ENCODE data around the gene FASN. TPM values are rescaled to one million over a fixed set of nuclear protein-coding genes. Genes with fewer than 3 reads are reported as not detected.

The FASN gene
- total RNA-seq, 6 experiments from 2014 or later: 76.5 to 290 (median 217) TPM

DNA sequence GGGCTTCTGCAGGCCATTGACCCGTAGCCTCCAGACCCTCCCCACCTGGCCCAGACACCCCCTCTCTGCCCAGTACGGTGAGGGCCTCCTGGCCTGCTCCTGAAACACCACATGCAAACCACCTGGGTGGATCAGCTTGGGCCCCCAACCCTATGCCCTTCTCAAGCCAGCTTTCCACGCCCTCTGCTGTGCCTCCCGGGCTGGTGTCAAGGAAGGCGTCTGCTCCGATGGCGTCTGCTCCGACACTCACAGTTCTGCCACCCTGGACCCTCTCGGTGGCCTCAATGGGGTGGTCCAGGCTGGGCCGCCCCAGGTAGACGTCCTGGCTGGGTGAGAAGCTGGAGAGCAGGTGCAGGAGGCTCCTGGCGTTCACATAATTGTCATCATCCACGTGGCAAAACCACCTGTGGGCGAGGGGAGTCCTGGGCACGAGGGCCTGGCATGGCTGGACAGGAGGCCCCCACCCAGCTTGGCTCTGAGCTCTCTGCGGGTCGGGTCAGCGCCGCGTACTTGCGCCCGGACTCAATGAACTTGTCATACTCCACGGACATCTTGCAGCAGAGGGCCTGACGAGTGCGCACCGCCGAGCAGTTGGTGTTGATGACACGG, 47.8 kb downstream of the FASN start:
- Histone ChIP-seq H3K27ac (peak overlapping the region in 2 of 3 donors; percentile 44 to 76), H3K4me3 (peak overlapping the region; percentile 62 to 79 (median 66)), H3K9me3 (no peaks in the 10 kb centered on the region), H3K4me1 (peaks cover 0 to 23% (median 11%) of the 10 kb centered on the region in 4 donors), H3K27me3 (no peaks in the 10 kb centered on the region), H3K36me3 (peaks cover 0 to 17% (median under 1%) of the 10 kb centered on the region in 4 donors)
- intact Hi-C loops (cut with DNase I): no loop called here
- no peak for ATAC-seq
- peak in 1 of 3 donors; percentile 54 for DNase-seq
- 87% methylated on average over 4 of the region's 28 CpGs for WGBS (ENCODE audit: insufficient coverage, low coverage, low lambda C conversion rate, missing lambda C conversion rate)
- TF ChIP-seq POLR2A (IDR thresholded peaks at IDR 0.05): no peak
- TF ChIP-seq, protein P1, sequence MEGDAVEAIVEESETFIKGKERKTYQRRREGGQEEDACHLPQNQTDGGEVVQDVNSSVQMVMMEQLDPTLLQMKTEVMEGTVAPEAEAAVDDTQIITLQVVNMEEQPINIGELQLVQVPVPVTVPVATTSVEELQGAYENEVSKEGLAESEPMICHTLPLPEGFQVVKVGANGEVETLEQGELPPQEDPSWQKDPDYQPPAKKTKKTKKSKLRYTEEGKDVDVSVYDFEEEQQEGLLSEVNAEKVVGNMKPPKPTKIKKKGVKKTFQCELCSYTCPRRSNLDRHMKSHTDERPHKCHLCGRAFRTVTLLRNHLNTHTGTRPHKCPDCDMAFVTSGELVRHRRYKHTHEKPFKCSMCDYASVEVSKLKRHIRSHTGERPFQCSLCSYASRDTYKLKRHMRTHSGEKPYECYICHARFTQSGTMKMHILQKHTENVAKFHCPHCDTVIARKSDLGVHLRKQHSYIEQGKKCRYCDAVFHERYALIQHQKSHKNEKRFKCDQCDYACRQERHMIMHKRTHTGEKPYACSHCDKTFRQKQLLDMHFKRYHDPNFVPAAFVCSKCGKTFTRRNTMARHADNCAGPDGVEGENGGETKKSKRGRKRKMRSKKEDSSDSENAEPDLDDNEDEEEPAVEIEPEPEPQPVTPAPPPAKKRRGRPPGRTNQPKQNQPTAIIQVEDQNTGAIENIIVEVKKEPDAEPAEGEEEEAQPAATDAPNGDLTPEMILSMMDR (IDR thresholded peaks at IDR 0.05): no peak

DNA sequence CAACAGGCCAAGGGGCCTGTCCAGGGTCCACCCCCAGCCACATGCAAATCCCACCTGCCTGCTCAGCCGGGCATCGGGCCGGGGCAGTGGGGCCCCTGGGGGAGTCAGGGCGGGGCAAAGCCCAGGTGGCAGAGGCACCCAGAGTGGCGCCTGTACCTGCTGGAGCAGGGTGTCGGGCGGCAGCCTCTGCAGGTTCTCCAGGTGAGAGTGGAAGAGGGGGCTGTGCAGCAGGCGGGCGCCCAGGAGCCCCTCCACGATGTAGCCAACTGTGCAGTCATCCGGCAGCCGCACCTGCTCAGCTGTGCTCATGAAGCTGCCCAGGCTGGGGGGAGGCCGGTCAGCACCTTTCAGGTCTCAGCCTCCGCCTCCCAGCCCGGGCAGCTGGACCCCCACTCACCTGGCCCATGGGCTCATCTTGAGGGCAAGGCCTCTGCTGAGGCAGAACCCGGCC, 48.5 kb downstream of the FASN start:
- DNase-seq: peak in 2 of 3 donors; percentile 16 to 50
- Histone ChIP-seq H3K4me1 (peaks cover 0 to 23% (median 11%) of the 10 kb centered on the region in 4 donors), H3K9me3 (no peaks in the 10 kb centered on the region), H3K36me3 (peaks cover 0 to 11% (median under 1%) of the 10 kb centered on the region in 4 donors), H3K4me3 (no peak overlapping the region), H3K27ac (no peak overlapping the region), H3K27me3 (no peaks in the 10 kb centered on the region)
- no peak for ATAC-seq
- no CpG with 5 or more reads among the region's 16 CpGs for WGBS (ENCODE audit: insufficient coverage, low coverage, low lambda C conversion rate, missing lambda C conversion rate)
- TF ChIP-seq POLR2A (IDR thresholded peaks at IDR 0.05): no peak
- TF ChIP-seq, protein P1 (IDR thresholded peaks at IDR 0.05): no peak
- intact Hi-C loops (cut with DNase I): no loop called here

DNA sequence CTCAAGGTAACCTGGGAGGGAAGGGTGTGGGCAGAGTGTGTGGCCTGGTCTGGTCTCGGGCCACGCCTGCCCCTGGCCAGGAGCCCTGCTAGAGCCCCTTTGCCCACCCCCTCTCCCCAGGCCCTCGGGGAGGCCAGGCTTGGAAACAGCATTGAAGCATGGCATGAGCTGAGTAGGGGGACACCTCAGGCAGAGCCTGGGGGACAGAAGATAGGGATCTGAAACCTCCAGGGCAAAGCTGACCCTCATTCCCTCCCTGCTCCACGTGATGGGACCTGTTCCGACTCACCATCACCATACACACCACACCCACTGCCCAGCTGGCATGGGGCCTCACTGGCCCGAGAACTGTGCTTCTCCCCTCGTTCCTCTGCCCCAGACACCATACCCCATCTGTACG, 48.9 kb downstream of the FASN start:
- H3K4me3 ChIP-seq: no peak overlapping the region
- WGBS (ENCODE audit: insufficient coverage, low coverage, low lambda C conversion rate, missing lambda C conversion rate): 76% methylated on average over 4 of the region's 8 CpGs
- no peak for TF ChIP-seq POLR2A (IDR thresholded peaks at IDR 0.05)
- TF ChIP-seq, protein P1 (IDR thresholded peaks at IDR 0.05): no peak
- H3K36me3 ChIP-seq: peaks cover 0 to 7% (median under 1%) of the 10 kb centered on the region in 4 donors
- H3K9me3 ChIP-seq: no peaks in the 10 kb centered on the region
- ATAC-seq (no peak), DNase-seq (peak in 1 of 3 donors; percentile 12)
- peaks cover 0 to 23% (median 11%) of the 10 kb centered on the region in 4 donors for H3K4me1 ChIP-seq
- no peaks in the 10 kb centered on the region for H3K27me3 ChIP-seq
- intact Hi-C loops (cut with DNase I): no loop called here
- no peak overlapping the region for H3K27ac ChIP-seq

DNA sequence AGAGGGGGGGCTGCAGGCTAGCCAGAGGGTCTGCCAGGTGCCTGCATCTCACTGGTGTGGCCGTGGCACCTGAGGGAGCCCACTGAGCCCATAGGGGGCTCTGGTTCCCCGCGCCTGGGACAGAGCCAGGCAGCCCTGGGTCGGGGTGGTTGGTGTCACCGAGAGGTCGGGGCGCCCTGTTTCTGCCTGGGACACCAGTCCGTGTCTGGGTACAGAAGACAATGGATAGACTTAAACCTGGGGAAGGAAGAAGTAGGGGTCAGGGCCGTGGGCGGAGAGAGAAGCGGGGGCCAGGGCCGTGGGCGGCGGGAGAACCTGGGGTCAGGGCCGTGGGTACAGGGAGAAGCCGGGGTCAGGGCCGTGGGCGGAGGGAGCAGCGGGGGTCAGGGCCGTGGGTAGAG, 49.5 kb downstream of the FASN start:
- 33% methylated on average over 13 of the region's 20 CpGs for WGBS (ENCODE audit: insufficient coverage, low coverage, low lambda C conversion rate, missing lambda C conversion rate)
- intact Hi-C loops (cut with DNase I): no loop called here
- Histone ChIP-seq H3K36me3 (peaks cover 0 to 3% (median under 1%) of the 10 kb centered on the region in 4 donors), H3K4me3 (no peak overlapping the region), H3K9me3 (no peaks in the 10 kb centered on the region), H3K4me1 (peaks cover 0 to 22% (median 11%) of the 10 kb centered on the region in 4 donors), H3K27me3 (no peaks in the 10 kb centered on the region), H3K27ac (no peak overlapping the region)
- ATAC-seq: peak in 1 of 4 donors; percentile 2
- TF ChIP-seq, protein P1 (IDR thresholded peaks at IDR 0.05): no peak
- no peak for DNase-seq

Measured in right lobe of liver (tissue), 6 donors.